NCI-H2081 (cell line): ENCODE measurements around the gene MTERF1.
"Not testable (repeated sequence)": the region's sequence is repeated elsewhere in the genome, so short reads cannot be mapped to it uniquely, and the experiment has no call there.

ENCODE experiments used
- DNase-seq, 2 experiments: peaks; one replicate each; lab custom pipeline; 2025; lab: John Stamatoyannopoulos, UW

Gene MTERF1

DNA sequence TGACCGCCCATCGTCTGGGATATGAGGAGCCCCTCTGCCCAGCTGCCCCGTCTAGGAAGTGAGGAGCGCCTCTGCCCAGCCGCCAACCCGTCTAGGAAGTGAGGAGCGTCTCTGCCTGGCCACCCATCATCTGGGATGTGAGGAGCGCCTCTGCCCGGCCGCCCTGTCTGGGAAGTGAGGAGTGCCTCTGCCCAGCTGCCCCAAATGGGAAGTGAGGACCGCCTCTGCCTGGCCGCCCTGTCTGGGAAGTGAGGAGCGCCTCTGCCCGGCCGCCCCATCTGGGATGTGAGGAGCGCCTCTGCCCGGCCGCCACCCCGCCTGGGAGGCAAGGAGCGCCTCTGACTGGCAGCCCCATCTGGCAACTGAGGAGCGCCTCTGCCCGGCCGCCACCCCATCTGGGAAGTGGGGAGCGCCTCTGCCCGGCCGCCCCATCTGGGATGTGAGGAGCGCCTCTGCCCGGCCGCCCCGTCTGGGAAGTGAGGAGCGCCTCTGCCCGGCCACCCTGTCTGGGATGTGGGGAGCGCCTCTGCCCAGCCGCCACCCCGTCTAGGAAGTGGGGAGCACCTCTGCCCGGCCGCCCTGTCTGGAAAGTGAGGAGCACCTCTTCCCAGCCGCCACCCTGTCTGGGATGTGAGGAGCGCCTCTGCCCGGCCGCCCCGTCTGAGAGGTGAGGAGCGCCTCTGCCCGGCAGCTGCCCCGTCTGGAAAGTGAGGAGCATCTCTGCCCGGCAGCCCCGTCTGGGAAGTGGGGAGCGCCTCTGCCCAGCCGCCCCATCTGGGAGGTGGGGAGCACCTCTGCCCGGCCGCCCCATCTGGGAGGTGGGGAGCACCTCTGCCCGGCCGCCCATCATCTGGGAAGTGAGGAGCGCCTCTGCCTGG, 7.1 kb upstream of the MTERF1 start:
- not testable (repeated sequence) for DNase-seq

DNA sequence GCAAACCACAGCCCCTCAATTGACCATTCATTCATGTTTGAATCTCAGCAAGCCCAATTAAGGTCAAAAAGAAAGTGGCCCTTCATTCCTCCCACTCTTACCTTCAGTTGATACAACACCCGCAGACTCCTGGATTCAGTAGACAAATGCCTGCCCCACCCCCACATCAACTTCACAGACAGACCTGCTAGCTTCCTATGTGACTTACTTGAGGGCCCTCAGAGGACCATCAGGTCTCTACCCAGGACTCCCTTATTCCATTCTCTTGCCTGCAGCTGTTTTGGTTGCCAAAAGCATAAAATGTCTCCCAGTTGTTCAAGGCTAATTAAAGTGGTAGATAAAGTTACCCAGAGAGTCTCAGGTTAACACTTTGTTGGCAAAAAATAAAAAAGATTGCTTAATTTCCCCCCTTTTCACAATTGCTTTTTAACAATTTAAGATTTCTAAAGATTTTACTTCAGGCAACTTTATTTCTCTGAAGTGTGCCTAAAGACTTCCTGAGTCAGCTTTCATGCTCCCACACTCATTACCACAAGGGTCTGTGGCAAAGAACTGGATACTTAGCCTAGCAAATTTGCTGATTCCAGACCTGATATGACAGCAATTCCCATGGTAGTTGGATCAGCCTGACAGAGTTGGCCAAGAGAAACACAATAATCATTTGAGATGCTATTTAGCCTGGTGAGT, 3.3 kb upstream of the MTERF1 start:
- DNase-seq = no peak

DNA sequence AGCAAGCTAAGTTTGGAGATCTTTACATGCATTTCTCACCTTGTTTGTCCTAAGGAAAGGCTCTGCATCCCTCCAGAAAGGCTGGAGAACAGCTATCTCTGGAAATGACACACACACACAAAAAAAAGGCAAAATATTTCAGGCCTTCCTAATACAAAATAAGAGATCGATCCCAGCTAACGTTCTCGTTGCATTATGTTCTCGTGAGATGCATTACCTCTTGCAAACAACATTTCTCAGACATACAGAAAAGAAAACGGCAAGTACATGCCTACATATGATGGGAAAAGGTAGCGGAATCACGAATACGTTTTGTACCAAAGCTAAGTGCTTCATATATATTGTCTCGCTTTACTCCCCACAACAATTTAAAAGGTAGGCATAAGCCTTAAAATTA, 488 bp downstream of the MTERF1 start:
- no peak for DNase-seq

DNA sequence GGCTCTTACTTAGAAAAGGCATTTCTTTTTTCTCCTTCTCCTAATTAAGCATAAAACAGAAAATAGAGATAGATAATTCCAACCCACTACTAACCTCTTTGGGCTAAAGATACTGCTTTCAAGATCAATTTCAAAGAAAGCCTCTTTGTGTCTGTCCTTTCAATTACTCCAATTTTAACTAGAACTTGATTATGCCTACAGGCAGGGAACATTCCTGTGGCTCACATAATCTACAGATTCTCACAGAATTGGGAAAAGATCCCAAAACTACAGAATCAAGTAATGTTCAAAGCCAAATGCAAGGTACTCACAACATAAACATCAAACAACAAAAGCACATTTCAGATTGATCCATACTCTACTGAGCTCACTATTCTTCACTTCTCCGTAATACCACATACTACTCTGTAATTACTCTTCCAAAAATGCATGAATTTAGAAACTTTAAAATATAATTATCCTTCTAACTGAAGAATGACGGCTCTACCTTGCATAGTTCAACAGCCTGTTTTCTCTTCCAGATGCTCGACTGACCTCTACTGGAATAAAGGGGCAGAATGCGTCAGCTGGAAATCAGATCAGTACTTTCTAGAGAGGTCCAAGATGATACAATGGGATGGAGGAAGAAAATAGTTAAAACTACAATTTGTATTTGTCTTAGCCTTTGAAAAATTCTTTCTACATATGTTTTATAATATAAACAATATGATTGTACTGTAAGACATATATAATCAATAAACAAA, 3.9 kb downstream of the MTERF1 start:
- no peak for DNase-seq

DNA sequence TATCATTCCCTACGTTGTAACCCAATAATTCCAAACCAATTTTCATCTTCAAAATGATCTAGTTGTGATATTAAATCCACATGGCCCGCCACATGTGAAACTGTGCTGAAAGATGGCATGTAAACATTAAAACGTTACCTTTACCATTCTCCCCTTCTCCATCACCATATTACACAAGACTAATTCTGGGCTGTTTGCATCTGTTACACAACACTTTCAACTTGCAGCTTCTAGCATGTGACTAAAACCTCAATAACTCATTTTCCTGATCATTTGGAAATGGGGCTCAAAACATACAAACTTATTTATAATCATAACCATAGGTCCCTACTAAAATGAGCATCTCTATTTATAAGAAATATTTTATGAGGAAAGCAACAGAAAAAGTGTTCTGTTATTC, 4.7 kb downstream of the MTERF1 start:
- no peak for DNase-seq

DNA sequence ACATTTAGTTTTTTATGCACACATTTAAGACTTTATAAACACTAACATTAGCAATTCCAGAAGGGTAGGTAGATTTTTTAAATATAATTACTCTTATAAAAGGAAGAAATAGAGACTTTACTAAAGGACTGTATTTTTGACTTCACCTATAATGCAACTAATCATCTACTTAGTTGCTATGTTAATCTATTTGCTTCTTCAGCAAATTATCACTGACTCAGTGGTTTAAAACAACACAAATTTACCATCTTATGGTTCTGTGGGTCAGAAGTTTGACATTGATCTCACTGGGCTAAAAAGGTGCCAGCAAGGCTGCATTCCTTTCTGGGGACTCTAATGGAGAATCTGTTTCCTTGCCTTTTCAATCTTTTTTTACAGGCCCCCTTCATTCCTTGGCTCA, 7.6 kb downstream of the MTERF1 start:
- DNase-seq = no peak

DNA sequence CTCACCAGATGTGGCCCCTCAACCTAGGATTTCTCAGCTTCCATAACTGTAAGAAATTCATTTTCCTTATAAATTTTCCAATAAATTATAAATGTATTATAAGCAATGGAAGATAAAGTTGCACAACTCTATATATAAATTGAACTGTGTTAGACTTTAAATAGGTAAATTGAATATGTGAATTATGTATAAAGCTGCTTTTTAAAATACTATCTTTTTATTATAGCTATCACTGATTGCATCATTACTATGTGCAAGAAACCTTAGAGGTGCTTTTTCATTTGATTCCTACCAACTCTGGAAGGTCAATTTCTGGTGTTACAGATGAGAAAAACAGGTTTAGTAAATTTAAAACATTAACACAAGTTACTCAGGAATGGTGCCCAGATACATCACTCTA, 8.4 kb downstream of the MTERF1 start:
- DNase-seq = no peak

DNA sequence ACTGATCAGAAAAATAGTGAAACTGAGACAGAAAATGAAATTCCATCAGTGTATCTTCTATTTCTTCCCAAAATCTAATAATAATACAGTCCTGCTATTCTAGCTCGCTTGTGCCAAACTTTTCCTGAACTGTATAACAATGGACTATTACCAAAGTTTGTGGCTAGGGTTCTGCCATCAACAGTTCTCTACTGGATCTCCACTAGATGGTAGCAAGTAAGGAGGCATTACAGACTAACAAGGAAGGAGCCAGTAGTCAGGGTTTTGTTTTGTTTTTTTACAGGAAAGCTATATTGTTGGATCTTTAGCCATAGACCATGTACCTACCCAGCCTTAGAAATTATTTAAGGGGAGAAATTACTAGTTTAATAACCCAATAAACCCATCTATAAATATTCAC, 10.8 kb downstream of the MTERF1 start:
- no peak for DNase-seq

DNA sequence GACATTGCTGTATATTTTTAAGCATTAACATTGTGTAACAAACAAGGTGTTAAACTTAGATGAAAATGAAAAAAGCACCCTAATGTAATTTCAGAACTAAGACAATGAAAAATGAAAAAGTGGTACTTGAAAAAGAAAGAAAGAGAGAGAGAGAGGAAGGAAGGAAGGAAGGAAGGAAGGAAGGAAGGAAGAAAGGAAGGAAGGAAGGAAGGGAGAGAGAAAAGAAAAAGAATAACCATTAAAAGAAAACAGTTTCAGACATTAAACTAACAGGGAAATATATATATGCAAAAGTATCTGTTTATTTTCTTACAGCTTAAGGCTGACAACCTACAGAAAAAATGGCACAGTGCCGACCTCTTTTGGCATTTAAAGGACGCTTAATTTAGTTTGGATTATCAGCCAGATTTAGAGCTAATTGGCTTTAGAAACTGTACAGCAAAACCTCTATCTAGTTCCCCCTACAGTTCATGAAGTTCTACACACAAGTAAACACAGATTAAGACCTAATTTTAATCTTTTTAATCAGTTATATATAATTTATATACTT, 13.8 kb downstream of the MTERF1 start:
- no peak for DNase-seq

DNA sequence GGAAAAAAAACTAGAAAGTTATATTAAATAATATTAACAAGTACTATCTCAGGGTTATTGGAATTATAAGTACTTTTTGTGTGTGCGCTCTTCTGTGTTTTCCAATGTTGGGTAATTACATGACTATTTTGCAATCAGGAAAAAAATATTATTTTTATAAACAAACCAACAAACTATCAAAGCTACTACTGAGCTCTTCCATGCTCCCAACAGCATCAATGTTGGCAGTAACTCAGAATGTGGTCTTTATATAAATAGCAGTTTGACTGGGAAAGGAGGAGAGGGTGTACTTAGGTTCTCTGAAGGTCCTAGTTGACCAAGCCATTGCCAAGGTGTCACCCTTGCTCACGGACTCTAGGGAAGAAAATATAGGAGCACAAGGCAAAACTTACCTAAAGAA, 15.0 kb downstream of the MTERF1 start:
- DNase-seq = no peak

DNA sequence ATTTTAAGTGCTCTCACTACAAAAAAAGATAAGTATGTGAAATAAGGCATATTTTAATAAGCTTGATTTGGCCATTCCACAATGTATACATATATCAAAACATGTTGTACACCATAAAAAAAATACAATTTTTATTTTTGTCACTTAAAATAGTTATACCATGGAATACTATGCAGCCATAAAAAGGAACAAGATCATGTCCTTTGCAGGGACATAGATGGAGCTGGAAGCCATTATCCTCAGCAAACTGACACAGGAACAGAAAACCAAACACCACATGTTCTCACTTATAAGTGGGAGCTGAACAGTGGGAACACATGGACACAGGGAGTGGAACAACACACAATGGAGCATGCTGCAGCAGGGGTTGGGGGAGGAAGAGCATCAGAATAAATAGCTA, 15.9 kb downstream of the MTERF1 start:
- DNase-seq = not testable (repeated sequence)

DNA sequence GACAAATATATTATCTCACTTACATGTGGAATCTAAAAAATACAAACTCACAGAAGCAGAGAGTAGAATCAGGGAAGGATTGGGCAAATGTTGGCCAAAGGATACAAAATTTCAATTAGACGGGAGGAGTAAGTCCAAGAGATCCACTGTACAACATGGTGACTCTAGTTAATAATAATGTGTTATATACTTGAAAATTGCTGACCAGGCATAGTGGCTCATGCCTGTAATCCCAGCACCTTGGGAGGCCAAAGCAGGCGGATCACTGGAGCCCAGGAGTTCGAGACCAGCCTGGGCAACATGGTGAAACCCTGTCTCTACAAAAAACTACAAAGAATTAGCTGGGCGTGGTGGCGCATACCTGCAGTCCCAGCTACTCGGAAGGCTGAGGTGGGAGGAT, 16.4 kb downstream of the MTERF1 start:
- DNase-seq = no peak

DNA sequence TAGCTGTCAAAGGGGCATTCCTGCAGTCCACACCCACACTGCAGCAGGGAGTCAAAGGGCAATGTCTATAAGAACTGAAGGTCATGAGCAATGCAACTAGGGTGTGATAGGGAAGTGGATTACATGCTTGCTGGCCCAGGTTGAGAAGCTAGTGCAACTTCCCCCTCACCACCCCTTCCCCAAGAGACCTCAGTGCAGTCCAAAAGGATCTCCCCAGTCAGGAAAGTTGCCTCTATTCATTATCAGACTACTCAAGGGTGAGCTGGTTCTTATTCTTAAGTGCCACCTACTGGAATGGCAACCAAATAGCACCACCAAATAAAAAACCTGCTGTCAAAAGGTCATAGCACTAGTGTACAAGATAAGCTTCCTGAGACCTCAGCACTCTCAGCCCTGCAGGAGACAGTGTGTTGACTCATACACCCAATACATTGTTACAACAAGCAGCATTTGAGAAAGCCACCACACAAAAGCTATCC, 28.2 kb downstream of the MTERF1 start:
- no peak for DNase-seq

DNA sequence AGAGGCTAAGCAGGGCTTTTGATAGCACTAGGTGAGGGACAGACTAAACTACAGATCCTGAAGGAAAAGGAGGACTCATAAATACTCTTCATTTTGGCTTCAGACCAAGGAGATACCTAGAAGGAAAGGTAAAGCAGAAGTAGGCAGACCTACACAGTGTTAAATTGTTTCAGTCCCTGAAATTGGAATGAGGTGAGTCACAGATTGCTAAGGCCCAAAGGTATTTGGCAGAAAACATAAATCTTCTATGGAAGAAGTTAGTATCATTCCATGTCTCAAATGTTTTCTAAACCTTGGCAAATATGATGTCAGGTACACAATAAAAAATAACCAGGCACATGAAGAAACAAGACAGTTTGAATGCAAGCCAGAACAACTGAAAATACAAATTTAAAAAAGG, 30.0 kb downstream of the MTERF1 start:
- DNase-seq = no peak

DNA sequence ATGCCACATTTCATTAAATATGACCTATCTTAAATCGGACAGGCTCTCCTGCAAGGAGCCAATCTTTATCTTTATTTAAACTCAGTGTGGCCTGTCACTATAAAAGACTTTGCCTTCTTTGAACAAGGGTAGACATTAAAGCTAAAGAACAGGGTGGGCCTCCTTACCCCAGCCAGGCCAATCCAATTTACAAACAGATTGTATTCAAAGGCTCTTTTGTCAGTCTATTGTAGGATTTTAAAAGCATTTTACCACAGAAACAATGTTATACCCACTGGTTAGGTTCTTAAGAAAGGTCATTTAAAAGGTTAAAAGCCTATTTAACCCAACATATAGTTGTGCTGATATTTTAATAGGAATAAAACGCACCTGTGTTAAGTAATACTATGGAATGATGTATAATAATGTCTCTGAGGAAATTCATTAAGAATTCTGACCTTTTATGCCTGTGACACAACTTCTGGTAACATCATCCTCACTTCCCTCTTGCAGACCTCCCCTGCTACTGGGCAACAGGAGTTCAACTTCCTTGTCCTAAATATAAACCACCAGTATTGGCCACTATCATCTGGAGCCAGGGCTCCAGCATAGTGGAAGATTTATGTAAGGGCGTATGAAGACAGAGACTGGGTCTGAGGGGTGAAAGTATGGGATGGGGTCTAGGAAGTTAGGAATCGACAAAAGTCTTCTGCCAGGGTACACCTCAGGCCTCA, 32.5 kb downstream of the MTERF1 start:
- DNase-seq = no peak

DNA sequence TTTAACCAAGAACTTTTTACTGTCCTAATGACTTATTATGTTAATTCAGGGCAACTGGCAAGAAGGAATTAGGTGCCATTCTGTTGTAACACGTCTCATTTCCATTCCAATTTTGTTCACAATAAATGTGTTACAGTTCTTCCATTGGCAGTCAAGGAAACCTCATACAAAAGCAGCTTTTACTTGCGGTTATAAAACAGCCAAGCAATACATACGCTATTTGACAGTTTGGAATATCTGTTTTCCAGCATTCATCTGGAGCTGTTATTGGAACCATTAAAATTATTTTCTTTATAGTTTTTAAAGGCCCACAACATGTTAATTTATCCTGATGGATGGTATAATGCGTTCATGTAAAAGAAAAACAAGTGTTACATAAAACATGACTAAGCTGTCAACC, 33.3 kb downstream of the MTERF1 start:
- no peak for DNase-seq

DNA sequence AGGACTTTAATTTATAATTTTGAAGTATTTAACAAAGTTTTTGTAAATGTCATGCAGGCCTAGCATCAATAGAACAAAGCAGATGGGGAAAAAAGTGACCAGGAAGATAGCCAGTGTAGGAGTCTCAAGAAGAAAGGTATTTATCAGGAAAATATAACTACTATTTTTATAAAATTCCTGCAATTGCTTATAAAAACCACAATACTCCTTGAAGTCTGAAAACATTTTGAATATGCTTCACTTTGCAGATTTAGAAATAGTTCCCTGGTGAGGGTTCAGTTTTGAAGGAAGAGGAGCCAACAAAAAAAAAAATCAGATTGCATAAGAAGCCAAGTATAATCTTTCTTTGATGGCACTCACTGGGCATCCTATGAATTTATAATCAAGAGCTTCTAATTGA, 34.1 kb downstream of the MTERF1 start:
- no peak for DNase-seq

DNA sequence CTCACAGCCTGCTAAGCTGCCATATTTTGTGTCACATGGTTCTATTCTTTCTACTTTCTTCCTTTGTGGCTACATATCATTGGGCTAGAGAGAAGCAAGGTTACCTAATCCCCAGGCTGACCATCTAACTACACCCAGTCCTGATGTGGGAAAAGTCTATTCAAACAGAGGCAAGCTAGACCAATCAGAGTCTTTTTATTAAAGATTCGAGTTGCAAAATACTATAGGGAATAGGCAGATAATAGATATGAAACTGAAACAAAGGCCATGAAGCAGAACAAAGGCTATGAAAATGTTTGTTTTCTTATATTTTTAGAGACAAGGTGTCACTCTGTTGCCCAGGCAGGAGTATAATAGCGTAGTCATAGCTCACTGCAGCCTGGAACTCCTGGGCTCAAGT, 36.7 kb downstream of the MTERF1 start:
- no peak for DNase-seq

DNA sequence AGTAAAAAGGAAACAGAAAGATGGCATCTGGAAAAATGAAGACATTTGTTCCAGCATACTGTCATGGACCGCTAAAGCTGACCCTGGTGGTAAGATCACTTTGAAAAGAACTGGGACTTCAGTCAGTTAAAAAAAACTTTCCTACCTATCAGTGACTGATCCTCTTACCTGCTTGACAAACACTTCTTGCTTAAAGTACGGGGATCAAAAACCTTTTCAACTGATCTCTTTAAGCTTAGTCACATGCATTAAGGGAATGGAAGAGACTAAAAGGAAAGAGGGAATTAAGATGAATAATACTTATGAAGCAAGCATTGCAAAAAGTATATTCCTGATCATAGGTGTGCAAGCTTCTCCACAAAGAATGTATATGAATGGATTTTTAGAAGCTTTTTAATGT, 42.1 kb downstream of the MTERF1 start:
- no peak for DNase-seq

DNA sequence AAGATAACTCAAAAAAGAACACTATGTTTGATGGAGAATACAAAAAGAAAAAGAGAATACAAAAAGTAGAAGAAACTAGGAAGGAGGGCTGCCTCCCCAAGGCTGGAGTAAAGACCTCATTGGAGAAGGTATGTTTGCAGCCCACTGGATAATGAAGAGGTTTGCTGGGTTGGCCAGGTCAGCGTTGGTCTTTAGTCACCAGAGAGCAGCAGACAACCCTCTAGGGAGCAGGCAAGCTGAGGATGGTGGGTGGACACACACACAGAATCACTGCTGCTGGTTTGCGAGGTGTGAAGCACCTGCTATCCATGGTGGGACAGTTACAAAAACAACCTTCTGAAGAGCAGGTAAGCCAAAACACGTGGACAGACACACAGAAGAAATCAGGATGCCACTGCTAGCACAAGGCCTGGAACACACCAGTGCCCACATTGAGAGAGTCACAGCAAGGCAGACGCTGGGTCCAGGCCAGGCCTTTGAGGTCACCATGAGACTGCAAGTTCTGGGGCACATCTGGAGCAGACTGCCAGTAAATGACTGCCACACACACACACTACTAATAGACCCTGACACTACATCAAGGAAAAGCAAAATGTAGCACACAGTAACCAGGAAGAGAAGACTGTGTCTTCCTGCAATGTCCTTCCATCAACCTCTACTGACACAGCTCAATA, 43.0 kb downstream of the MTERF1 start:
- DNase-seq = no peak

DNA sequence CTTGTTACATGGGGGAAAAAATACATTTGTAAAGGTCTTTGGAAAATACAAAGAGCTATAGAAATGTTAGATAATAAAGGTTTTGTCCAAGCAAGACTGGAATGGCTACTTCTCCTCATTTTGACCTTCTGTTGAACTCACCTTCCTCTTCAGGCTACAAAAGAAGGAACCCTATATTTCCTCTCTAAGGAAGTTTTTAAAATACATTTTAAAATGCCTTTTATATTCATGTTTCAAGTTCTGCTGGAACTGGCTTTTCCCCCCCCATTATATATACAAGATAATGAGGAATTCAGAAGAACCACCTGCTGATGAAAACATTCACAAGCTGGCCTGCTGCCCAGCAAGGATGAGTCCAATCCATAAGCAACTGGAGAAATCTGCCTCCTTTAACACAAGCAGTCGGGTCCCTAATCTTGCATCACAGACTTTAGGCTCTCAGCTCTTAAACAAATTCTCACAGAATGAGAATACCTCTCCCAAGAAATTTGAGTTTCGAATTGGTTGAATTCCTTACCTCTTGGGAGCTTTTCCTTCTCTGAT, 44.6 kb downstream of the MTERF1 start:
- DNase-seq = peak; percentile 13 to 26
